ENCODE results near the gene ACADVL.
"Not testable (repeated sequence)": the region's sequence is repeated elsewhere in the genome, so short reads cannot be mapped to it uniquely, and the experiment has no call there.

ACADVL gene

GRCh38 chr17:7243453-7243729 is 23.7 kb downstream of the ACADVL start:
- DNase-seq (ENCODE audit: low read depth, low spot score), result no peak
- in situ Hi-C loops (cut with HindIII; ENCODE audit: low sequenced_read_pairs), result no loop called here
- TF ChIP-seq, protein P1, sequence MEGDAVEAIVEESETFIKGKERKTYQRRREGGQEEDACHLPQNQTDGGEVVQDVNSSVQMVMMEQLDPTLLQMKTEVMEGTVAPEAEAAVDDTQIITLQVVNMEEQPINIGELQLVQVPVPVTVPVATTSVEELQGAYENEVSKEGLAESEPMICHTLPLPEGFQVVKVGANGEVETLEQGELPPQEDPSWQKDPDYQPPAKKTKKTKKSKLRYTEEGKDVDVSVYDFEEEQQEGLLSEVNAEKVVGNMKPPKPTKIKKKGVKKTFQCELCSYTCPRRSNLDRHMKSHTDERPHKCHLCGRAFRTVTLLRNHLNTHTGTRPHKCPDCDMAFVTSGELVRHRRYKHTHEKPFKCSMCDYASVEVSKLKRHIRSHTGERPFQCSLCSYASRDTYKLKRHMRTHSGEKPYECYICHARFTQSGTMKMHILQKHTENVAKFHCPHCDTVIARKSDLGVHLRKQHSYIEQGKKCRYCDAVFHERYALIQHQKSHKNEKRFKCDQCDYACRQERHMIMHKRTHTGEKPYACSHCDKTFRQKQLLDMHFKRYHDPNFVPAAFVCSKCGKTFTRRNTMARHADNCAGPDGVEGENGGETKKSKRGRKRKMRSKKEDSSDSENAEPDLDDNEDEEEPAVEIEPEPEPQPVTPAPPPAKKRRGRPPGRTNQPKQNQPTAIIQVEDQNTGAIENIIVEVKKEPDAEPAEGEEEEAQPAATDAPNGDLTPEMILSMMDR (IDR thresholded peaks at IDR 0.05; ENCODE audit: low read depth, low read length), result no peak
- H3K4me3 ChIP-seq (ENCODE audit: low read depth, low read length), result peak overlapping the region; percentile 96

- in situ Hi-C loops (cut with HindIII; ENCODE audit: low sequenced_read_pairs); H3K4me3 ChIP-seq (ENCODE audit: low read depth, low read length); DNase-seq (ENCODE audit: low read depth, low spot score): not testable (repeated sequence)
Observed at GRCh38 chr17:7243838-7244237, 24.1 kb downstream of the ACADVL start.

GRCh38 chr17:7246779-7247178 is 27.0 kb downstream of the ACADVL start:
- TF ChIP-seq, protein P1 (IDR thresholded peaks at IDR 0.05; ENCODE audit: low read depth, low read length), result no peak
- in situ Hi-C loops (cut with HindIII; ENCODE audit: low sequenced_read_pairs), result no loop called here
- no peak for DNase-seq (ENCODE audit: low read depth, low spot score)
- H3K4me3 ChIP-seq (ENCODE audit: low read depth, low read length), result no peak overlapping the region

GRCh38 chr17:7248796-7249195 is 29.1 kb downstream of the ACADVL start:
- no peak overlapping the region for H3K4me3 ChIP-seq (ENCODE audit: low read depth, low read length)

DNA sequence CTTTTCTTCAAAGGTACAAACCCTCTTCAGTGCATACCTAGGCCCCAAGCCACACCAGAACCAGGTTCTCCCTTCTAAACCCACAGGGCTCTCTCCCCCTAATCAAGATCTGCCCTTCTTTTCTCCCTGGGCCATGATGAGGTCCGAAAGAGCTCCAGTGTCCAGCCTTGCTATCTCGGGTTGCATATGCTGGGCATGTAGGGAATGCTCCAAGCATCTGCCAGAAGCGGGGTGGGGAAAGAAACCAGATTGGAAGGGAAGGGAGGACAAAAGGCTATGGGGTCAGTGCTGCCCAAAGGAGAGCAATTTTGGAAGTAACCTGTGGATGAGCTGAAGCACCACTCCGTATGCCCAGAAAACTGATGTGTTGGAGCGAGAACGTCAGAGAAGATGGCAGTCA is 29.5 kb downstream of the ACADVL start:
- H3K4me3 ChIP-seq (ENCODE audit: low read depth, low read length), result no peak overlapping the region
- TF ChIP-seq, protein P1 (IDR thresholded peaks at IDR 0.05; ENCODE audit: low read depth, low read length), result no peak
- DNase-seq (ENCODE audit: low read depth, low spot score), result no peak
- in situ Hi-C loops (cut with HindIII; ENCODE audit: low sequenced_read_pairs), result no loop called here

More at GRCh38 chr17:7248796-7249195, 29.1 kb downstream of the ACADVL start:
- TF ChIP-seq, protein P1 (IDR thresholded peaks at IDR 0.05; ENCODE audit: low read depth, low read length), result no peak
- in situ Hi-C loops (cut with HindIII; ENCODE audit: low sequenced_read_pairs), result no loop called here
- DNase-seq (ENCODE audit: low read depth, low spot score), result no peak

DNA sequence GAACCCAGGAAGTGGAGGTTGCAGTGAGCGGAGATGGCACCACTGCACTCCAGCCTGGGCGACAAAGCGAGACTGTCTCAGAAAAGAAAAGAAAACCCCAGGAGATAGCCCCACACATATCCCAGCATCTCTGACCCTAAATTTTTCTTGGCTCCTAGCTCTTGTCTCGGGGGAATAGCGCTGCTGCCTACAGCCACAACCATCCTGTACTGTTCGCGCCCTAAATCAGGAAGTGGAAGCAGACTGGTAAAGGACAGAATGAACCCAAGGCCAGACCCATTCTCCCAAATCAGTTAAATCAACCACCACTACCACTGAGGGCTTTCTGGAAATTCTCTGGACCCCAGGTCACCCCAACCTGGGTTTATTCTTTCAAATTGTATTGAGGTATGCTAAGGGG is 30.1 kb downstream of the ACADVL start:
- TF ChIP-seq, protein P1 (IDR thresholded peaks at IDR 0.05; ENCODE audit: low read depth, low read length), result no peak
- H3K4me3 ChIP-seq (ENCODE audit: low read depth, low read length), result peak overlapping the region; percentile 82
- DNase-seq (ENCODE audit: low read depth, low spot score), result no peak
- in situ Hi-C loops (cut with HindIII; ENCODE audit: low sequenced_read_pairs), result no loop called here

DNA sequence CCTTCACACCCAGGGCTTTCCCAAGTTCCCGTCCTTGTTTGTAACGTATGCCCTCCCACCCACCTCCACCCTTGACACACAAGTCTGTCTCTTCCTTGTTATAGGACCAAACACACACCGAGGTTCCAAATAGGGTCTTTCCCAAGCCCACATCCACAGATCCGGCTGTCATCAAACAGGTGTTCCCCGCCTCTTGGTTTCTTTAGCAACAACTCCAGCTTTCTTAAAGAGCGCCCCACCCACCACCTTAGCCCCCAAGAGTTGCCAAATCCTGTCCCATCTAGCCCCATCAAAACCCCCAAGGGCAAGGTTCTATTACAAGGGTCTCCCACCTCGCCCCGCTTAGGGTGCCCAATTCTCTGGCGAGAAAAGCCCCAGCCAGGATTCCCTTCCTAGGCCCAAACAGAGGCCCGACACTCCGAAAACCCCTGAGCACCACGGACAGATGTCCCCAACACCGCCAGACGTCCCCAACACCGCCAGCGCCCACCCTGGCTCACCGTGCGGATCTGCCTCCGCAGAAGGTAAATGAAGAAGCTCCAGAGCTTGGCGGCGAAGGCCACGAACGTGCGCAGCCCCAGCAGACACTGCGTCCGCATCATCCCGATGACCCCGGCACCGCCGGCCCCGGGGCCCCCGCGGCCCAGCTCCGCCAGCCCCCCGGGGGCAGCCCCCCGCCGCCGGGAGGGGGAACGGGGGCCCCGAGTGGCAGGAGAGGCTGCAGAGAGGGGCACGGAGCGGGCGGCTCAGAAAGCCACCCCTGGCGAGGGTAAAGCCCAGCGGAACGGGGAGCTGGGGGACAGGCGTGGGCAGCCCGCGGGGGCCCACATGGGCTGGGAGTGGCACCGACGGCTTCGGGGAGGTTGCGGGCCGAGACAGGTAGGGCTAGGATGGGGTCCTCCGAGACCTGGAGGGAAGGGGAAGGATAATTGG is 31.2 kb downstream of the ACADVL start:
- H3K4me3 ChIP-seq (ENCODE audit: low read depth, low read length), result peak overlapping the region; percentile 82
- TF ChIP-seq, protein P1 (IDR thresholded peaks at IDR 0.05; ENCODE audit: low read depth, low read length), result no peak
- no peak for DNase-seq (ENCODE audit: low read depth, low spot score)
- in situ Hi-C loops (cut with HindIII; ENCODE audit: low sequenced_read_pairs), result no loop called here

Measured in astrocyte of the spinal cord (primary cell).